ENCODE results near the gene PRSS21.

- TF ChIP-seq REST (IDR thresholded peaks at IDR 0.05; ENCODE audit: low read depth, low read length) = no peak
- no peak for TF ChIP-seq TAF1 (IDR thresholded peaks at IDR 0.05; ENCODE audit: borderline replicate concordance, low read depth, low read length)
- peak; percentile 59; the same call in 1 of the 2 replicates for TF ChIP-seq POLR2AphosphoS2 (IDR thresholded peaks at IDR 0.05; ENCODE audit: low read depth, low read length)
- TF ChIP-seq SUZ12 (IDR thresholded peaks at IDR 0.05; ENCODE audit: unreplicated experiment) = no peak
- TF ChIP-seq CTCF (IDR thresholded peaks at IDR 0.05 in 2 of 3, conservative IDR thresholded peaks at IDR 0.05 in 1 of 3; ENCODE audit: control insufficient read depth in 2 of 3, extremely low read depth in 1 of 3, insufficient read depth in 1 of 3, low read depth in 3 of 3, low read length in 3 of 3) = no peak
- no peak for TF ChIP-seq EZH2 (IDR thresholded peaks at IDR 0.05; ENCODE audit: borderline replicate concordance, control insufficient read depth, low read depth, low read length)
- peak; percentile 52 for TF ChIP-seq POLR2AphosphoS5 (IDR thresholded peaks at IDR 0.05; ENCODE audit: low read length)
These were observed 45.3 kb upstream of the PRSS21 start for GRCh38 chr16:2771496-2772402.

Data from GM12878 (cell line).